Fibroblast of the conjunctiva (primary cell): Measurements from ENCODE around the gene ZNF554.

Source experiments
- DNase-seq: peaks from one replicate; pipeline ENCODE4 v3.0.0-alpha.2; 2010; ENCODE audit warnings: low read depth

The ZNF554 gene

DNA sequence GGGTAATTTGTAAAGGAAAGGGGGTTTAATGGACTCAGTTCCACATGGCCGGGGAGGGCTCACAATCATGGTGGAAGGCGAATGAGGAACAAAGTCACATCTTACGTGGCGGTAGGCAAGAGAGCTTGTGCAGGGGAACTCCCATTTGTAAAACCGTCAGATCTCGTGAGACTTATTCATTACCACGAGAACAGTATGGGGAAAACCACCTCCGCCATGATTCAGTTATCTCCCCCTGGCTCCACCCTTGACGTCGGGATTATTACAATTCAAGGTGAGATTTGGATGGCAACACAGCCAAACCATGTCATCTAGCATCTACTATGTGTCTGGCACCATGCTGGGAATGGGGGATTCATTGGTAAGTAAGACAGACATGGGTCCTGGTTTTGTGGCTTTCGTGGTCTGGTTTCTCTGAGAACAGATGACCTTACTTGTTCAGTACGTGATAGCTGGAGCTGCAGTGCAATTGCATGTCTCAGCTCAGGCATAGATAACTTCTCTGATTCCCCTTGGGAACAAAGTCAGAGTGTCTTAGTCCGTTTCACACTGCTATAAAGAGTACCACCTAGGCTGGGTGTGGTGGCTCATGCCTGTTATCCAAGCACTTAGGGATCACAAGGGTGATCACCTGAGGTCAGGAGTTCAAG, 8.3 kb downstream of the ZNF554 start:
- no peak for DNase-seq

- no peak for DNase-seq
These were observed 14.7 kb downstream of the ZNF554 start for GRCh38 chr19:2834294-2834871.

GRCh38 chr19:2837430-2837829, 17.8 kb downstream of the ZNF554 start:
- no peak for DNase-seq

- peak; percentile 97 for DNase-seq
These were observed 21.4 kb downstream of the ZNF554 start, which contains the start of gene ZNF555 for GRCh38 chr19:2840794-2841791. Gene ZNF555 (plus strand): TSS chr19:2841475. CDS start chr19:2841573, 98 bp downstream.

GRCh38 chr19:2841855-2842574, 22.3 kb downstream of the ZNF554 start:
- no peak for DNase-seq

DNA sequence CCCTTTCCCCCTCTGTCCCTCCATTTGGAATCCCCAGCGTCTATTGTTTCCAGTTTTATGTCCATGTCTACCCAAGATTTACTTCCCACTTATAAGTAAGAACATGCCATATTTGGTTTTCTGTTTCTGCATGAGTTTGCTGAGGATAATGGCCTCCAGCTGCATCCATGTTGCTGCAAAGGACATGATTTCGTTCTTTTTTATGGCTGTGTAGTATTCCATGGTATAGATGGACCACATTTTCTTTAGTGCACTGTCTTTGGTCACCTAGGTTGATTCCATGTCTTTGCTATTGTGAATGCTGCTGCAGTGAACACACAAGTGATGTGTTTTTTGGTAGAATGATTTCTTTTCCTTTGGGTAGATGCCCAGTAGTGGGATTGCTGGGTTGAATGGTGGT, 25.4 kb downstream of the ZNF554 start:
- DNase-seq, result no peak

DNA sequence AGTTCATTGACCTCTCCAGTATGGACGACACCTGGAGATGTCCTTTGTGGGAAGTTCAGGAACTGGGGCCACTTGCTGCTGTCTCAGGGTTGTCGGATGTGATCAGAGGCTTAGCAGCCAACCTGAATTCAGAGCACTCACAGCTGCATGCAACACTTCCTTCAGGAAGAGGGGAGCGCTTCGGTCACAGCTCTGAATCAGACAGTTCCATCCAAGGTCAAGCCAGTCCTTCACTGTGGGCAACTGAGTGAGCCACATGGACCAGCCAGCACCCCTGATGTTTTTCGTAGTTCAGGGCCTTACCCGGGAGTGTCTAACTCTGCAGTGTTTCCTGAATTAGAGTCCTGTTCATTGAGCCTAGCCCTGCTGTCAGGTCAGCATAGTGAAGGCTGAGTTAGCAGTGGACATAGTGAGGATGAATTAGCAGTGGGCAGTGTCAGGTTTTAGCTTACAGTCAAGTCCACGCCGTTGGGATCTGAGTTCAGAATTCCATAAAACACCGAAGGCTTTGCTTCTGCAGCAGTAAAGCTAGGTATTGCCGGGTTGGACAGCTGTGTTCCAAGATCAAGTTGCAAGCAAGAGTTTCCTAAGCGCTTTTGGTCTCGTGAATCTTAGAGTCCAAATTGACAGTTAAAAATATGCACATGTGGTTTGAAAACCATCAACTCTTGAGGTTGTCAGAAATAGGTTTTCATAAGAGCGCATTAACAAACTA, 26.7 kb downstream of the ZNF554 start:
- no peak for DNase-seq

DNA sequence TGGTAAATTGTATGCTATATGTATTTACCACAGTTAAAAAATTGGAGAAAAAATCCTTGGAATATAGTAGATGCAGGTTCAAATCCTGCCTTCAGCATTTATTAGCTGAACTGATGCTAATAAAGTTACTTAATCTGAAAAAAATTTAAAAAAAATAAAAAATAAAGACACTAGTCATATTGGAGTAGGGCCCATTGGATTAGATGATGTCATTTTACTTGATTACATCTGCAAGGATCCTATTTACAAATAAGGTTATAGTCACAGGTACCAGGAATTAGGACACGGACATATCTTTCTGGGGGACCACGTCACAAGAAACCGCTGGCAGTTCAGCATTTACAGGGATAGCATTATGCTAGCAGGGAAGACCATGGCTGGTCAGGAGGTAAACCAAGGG, 27.8 kb downstream of the ZNF554 start:
- DNase-seq, result no peak

DNA sequence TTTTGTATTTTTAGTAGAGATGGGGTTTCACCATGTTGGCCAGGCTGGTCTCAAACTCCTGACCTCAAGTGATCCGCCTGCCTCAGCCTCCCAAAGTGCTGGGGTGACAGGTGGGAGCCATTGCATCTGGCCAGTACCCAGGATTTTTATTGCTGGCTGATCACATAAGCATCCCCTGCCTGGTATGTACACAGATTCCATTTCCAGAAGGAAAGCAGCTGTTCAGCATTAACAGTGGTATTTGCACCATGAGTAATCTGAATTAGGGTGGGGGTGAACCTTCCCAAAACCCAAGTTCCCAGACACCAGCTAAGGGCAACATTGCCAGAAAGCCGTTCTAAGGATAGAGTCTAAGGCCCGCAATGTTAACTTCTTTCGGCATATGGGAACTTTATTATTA, 28.9 kb downstream of the ZNF554 start:
- no peak for DNase-seq

- DNase-seq, result no peak
These were observed 30.7 kb downstream of the ZNF554 start for GRCh38 chr19:2850256-2850925.

DNA sequence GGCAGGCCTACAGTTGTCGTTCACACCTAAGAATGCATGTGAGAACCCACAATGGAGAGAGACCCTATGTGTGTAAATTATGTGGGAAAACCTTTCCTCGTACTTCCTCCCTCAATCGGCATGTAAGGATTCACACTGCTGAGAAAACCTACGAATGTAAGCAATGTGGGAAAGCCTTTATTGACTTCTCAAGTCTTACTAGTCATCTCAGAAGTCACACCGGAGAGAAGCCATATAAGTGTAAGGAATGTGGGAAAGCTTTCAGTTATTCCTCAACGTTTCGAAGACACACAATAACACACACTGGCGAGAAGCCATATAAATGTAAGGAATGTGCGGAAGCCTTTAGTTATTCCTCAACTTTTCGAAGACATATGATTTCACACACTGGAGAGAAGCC, 32.9 kb downstream of the ZNF554 start:
- no peak for DNase-seq

DNA sequence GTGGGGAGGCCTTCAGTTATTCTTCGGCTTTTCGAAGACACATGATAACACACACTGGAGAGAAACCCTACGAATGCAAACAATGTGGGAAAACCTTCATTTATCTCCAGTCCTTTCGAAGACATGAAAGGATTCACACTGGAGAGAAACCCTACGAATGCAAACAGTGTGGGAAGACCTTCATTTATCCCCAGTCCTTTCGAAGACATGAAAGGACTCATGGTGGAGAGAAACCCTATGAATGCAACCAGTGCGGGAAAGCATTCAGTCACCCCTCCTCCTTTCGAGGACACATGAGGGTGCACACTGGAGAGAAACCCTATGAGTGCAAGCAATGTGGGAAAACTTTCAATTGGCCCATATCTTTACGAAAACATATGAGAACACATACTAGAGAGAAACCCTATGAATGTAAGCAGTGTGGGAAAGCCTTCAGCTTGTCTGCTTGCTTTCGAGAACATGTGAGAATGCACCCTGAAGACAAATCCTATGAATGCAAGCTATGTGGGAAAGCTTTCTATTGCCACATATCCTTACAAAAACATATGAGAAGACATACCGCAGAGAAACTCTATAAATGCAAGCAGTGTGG, 33.4 kb downstream of the ZNF554 start:
- DNase-seq, result no peak

GRCh38 chr19:2854849-2855248, 35.2 kb downstream of the ZNF554 start:
- DNase-seq, result no peak

GRCh38 chr19:2856457-2857050, 36.9 kb downstream of the ZNF554 start:
- DNase-seq, result no peak

- no peak for DNase-seq
These were observed 39.2 kb downstream of the ZNF554 start for GRCh38 chr19:2858864-2859263.

GRCh38 chr19:2863816-2864215, 44.1 kb downstream of the ZNF554 start:
- no peak for DNase-seq

- DNase-seq, result no peak
These were observed 45.8 kb downstream of the ZNF554 start for GRCh38 chr19:2865334-2866100.

DNA sequence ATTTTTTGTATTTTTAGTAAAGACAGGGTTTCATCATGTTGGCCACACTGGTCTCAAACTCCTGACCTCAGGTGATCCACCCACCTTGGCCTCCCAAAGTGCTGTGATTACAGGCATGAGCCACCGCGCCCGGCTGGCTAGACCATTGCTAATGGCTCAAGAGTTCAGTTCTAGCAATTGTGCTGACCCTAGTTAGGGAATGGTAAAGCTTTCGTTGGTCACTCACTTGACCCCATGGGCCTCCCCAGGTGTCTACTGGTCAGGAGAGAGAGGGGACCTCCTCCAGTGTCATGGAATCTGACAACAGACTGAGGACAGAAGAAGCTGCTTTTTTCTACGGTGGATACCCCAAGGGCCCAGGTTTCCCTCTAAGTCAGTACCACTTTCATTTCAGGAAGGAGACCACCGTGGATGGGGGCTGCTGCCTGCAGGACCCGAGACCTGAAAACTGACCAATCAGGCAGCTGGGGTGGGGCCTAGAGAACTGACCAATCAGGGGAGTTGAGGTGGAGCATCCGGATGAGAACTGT, 46.9 kb downstream of the ZNF554 start:
- DNase-seq, result no peak
